Measurements from ENCODE around the gene CPAMD8. TPM values are rescaled to one million over a fixed set of nuclear protein-coding genes. Genes with fewer than 3 reads are reported as not detected.

Gene CPAMD8
- total RNA-seq, 1 experiment from 2014 or later = 0.20 TPM

DNA sequence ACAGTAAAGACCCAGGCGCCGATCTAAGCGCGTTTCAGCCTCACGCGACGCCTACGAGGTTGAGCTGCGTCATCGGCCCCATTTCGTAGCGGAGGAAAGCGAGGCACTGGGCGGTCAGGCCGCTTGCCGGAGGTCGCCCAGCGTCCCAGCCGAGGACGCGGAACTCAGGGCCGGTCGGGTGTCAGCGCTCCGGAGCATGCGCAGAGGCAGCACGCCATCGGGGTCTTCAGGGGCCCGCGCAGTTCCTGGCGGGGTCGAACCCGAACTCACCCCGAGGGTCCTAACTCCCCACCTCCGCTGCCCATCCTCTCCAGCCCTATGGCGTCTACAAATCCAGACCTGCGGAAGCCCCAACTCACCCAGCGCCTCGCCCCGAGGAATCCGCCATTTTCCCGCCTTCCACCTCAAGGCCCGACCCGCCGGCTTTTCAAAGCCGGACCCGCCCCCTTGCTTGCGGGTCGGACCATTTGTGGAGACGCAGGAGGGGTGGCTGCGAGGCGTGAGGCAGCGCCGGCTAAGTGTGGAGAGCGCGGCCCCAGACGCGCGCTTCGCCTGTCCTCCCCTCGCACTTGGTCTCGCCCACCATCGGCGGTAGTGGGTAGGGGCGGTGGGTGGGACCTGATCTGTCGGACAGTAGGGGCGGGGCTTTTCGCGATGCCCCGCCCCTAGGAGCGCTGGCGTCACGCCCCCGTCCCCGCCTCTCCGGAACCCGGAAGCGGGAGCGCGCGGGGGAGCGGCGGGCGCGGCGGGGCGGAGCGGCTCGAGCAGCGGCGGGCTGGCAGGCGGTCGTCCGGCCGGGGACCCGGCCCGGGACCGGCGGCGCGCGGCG is 48.6 kb upstream of the CPAMD8 start, which contains the start of the genes HAUS8 and MYO9B:
TSS of gene HAUS8 (minus strand) at position 418 of the 829 bp plus-strand sequence. CDS start at position 388, 30 bp downstream.
TSS of gene MYO9B (plus strand) at position 743 of the 829 bp plus-strand sequence. CDS start 25,941 bp downstream, outside the sequence.
- no TSS peak for BruUV-seq (replicated peaks)
- intact Hi-C loops (cut with micrococcal nuclease) = loop anchor here (5.0 kb wide), 1 partner anchor 152 kb away; the partner anchor contains the start of gene OCEL1
- Histone ChIP-seq H2AFZ (ENCODE audit: low read depth, low read length, poor library complexity, severe bottlenecking) (peak within 1 kb of the TSS; percentile 43), H3K4me2 (ENCODE audit: low read length) (peak within 1 kb of the TSS; percentile 91), H3K27ac (ENCODE audit: low read depth, low read length) (peak within 1 kb of the TSS; percentile 70), H3K36me3 (ENCODE audit: control insufficient read depth in 1 of 2, insufficient read depth in 2 of 2, low read length in 2 of 2) (peaks cover 0 to 3% of the 10 kb centered on the region in 2 experiments; a peak in 1 of 4 replicates), H3K4me1 (ENCODE audit: control insufficient read depth in 1 of 2, insufficient read depth in 2 of 2, low read length in 2 of 2) (peaks cover 16 to 43% of the 10 kb centered on the region in 2 experiments), H3K27me3 (ENCODE audit: insufficient read depth, low read length) (no peaks in the 10 kb centered on the region), H3K79me2 (ENCODE audit: insufficient read depth, low read length) (peaks cover 81% of the 10 kb centered on the region), H3K9me2 (ENCODE audit: insufficient read depth) (no peaks in the 10 kb centered on the region), H3K4me3 (replicated peaks in 1 of 2; ENCODE audit: low read depth in 1 of 2, low read length in 2 of 2) (peak within 1 kb of the TSS; percentile 71 to 91), H3K9ac (ENCODE audit: low read length) (peak within 1 kb of the TSS; percentile 97), H4K20me1 (ENCODE audit: insufficient read depth) (no peaks in the 10 kb centered on the region), H3K9me3 (ENCODE audit: control insufficient read depth in 1 of 2, insufficient read depth in 1 of 2, low read depth in 1 of 2, low read length in 2 of 2) (no peaks in the 10 kb centered on the region)
- ATAC-seq = peak; percentile 93
- DNase-seq (ENCODE audit: low read depth, low spot score) = peak; percentile 98
- TF ChIP-seq, protein P1, sequence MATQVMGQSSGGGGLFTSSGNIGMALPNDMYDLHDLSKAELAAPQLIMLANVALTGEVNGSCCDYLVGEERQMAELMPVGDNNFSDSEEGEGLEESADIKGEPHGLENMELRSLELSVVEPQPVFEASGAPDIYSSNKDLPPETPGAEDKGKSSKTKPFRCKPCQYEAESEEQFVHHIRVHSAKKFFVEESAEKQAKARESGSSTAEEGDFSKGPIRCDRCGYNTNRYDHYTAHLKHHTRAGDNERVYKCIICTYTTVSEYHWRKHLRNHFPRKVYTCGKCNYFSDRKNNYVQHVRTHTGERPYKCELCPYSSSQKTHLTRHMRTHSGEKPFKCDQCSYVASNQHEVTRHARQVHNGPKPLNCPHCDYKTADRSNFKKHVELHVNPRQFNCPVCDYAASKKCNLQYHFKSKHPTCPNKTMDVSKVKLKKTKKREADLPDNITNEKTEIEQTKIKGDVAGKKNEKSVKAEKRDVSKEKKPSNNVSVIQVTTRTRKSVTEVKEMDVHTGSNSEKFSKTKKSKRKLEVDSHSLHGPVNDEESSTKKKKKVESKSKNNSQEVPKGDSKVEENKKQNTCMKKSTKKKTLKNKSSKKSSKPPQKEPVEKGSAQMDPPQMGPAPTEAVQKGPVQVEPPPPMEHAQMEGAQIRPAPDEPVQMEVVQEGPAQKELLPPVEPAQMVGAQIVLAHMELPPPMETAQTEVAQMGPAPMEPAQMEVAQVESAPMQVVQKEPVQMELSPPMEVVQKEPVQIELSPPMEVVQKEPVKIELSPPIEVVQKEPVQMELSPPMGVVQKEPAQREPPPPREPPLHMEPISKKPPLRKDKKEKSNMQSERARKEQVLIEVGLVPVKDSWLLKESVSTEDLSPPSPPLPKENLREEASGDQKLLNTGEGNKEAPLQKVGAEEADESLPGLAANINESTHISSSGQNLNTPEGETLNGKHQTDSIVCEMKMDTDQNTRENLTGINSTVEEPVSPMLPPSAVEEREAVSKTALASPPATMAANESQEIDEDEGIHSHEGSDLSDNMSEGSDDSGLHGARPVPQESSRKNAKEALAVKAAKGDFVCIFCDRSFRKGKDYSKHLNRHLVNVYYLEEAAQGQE (IDR thresholded peaks at IDR 0.05; ENCODE audit: low read depth) = no peak
- TF ChIP-seq, protein P2, sequence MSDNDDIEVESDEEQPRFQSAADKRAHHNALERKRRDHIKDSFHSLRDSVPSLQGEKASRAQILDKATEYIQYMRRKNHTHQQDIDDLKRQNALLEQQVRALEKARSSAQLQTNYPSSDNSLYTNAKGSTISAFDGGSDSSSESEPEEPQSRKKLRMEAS (IDR thresholded peaks at IDR 0.05) = peak; percentile 97
- TF ChIP-seq POLR2A (IDR thresholded peaks at IDR 0.05; ENCODE audit: borderline replicate concordance, extremely low read depth, insufficient read depth, insufficient read length) (peak; percentile 46), TCF7L2 (IDR thresholded peaks at IDR 0.05; ENCODE audit: borderline replicate concordance, extremely low read depth, insufficient read depth, insufficient read length) (peak; percentile 98), ZFX (IDR thresholded peaks at IDR 0.05) (peak; percentile 24; the same call in 1 of the 2 replicates), EGR1 (IDR thresholded peaks at IDR 0.05; ENCODE audit: low read depth) (peak; percentile 89), YY1 (IDR thresholded peaks at IDR 0.05; ENCODE audit: extremely low read depth, insufficient replicate concordance, low read depth, low read length) (peak; percentile 93), POLR2AphosphoS5 (IDR thresholded peaks at IDR 0.05; ENCODE audit: low read depth, low read length) (peak; percentile 36), RAD21 (IDR thresholded peaks at IDR 0.05; ENCODE audit: low read depth) (no peak), JUND (IDR thresholded peaks at IDR 0.05) (peak; percentile 93), SP1 (IDR thresholded peaks at IDR 0.05; ENCODE audit: low read depth) (peak; percentile 99), SIN3A (IDR thresholded peaks at IDR 0.05; ENCODE audit: low read depth) (peak; percentile 67)
- TF ChIP-seq, protein P3, sequence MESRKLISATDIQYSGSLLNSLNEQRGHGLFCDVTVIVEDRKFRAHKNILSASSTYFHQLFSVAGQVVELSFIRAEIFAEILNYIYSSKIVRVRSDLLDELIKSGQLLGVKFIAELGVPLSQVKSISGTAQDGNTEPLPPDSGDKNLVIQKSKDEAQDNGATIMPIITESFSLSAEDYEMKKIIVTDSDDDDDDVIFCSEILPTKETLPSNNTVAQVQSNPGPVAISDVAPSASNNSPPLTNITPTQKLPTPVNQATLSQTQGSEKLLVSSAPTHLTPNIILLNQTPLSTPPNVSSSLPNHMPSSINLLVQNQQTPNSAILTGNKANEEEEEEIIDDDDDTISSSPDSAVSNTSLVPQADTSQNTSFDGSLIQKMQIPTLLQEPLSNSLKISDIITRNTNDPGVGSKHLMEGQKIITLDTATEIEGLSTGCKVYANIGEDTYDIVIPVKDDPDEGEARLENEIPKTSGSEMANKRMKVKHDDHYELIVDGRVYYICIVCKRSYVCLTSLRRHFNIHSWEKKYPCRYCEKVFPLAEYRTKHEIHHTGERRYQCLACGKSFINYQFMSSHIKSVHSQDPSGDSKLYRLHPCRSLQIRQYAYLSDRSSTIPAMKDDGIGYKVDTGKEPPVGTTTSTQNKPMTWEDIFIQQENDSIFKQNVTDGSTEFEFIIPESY (IDR thresholded peaks at IDR 0.05; ENCODE audit: extremely low read depth, insufficient replicate concordance, low read length) = no peak
- CTCF ChIA-PET = no interaction called here
- POLR2A ChIA-PET = no interaction called here
- RAD21 ChIA-PET (ENCODE audit: low non-redundant PET in 1 of 2, low total read pairs in 2 of 2, uncharacterized antibody in 2 of 2, unreplicated experiment in 2 of 2) = no interaction called here
